BLaER1 (cell line): ENCODE data around the gene NPB.
A peak's percentile ranks its signal among the peaks of the same experiment; 100 is the strongest.

Experiments used
- H3K27ac ChIP-seq: shearing (Covaris generic); formaldehyde crosslinking; 2 replicates; pipeline ENCODE4 v1.8.1; 2022
- H3K27me3 ChIP-seq: shearing (Covaris generic); formaldehyde crosslinking; 2 replicates; pipeline ENCODE4 v1.8.1; 2022
- H3K36me3 ChIP-seq: shearing (Covaris generic); formaldehyde crosslinking; 2 replicates; pipeline ENCODE4 v1.8.1; 2022
- H3K4me1 ChIP-seq: shearing (Covaris generic); formaldehyde crosslinking; 2 replicates; pipeline ENCODE4 v1.8.1; 2022
- H3K4me2 ChIP-seq: shearing (Covaris generic); formaldehyde crosslinking; 2 replicates; pipeline ENCODE4 v1.8.1; 2022
- H3K4me3 ChIP-seq: shearing (Covaris generic); formaldehyde crosslinking; 2 replicates; pipeline ENCODE4 v1.8.1; 2022
- H3K9ac ChIP-seq: shearing (Covaris generic); formaldehyde crosslinking; 2 replicates; pipeline ENCODE4 v1.8.1; 2022
- H3K9me3 ChIP-seq: shearing (Covaris generic); formaldehyde crosslinking; 2 replicates; pipeline ENCODE4 v1.8.1; 2022
- H4K20me1 ChIP-seq: shearing (Covaris generic); formaldehyde crosslinking; 2 replicates; pipeline ENCODE4 v1.8.1; 2022
- Cebpa-rat ChIP-seq: shearing (Covaris generic); IDR thresholded peaks from 2 replicates; pipeline ENCODE4 v1.8.1; 2022

The NPB gene

DNA sequence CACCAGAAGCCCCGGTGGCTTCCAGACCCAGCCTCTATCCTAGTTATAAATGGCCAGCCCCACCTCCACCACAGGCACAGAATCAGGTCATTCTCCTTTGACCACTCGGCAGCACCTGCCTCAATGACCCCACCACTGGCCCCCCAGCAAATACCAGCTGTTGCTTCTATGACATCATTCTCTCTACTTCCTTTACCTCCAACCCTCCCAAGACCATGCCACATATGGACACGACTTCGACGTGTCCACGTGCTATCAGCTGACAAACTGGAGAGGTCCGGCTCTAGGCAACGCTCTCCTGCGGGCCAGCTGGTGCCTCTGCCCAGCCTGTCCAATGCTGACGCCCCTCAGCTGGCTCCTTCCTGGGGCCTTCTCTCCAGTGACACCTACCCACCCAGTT, 16.6 kb upstream of the NPB start:
- H3K4me2 ChIP-seq = no peak overlapping the region
- peaks cover 71% of the 10 kb centered on the region for H4K20me1 ChIP-seq
- H3K9ac ChIP-seq = 0 out of 2 replicates have a peak overlapping the region, but pooled peaks have one; percentile 15
- H3K9me3 ChIP-seq = no peaks in the 10 kb centered on the region
- H3K27ac ChIP-seq = no peak overlapping the region
- peaks cover 100% of the 10 kb centered on the region for H3K36me3 ChIP-seq
- H3K4me3 ChIP-seq = no peak overlapping the region
- H3K4me1 ChIP-seq = peaks cover 13% of the 10 kb centered on the region
- no peak for TF ChIP-seq Cebpa-rat
- no peaks in the 10 kb centered on the region for H3K27me3 ChIP-seq

DNA sequence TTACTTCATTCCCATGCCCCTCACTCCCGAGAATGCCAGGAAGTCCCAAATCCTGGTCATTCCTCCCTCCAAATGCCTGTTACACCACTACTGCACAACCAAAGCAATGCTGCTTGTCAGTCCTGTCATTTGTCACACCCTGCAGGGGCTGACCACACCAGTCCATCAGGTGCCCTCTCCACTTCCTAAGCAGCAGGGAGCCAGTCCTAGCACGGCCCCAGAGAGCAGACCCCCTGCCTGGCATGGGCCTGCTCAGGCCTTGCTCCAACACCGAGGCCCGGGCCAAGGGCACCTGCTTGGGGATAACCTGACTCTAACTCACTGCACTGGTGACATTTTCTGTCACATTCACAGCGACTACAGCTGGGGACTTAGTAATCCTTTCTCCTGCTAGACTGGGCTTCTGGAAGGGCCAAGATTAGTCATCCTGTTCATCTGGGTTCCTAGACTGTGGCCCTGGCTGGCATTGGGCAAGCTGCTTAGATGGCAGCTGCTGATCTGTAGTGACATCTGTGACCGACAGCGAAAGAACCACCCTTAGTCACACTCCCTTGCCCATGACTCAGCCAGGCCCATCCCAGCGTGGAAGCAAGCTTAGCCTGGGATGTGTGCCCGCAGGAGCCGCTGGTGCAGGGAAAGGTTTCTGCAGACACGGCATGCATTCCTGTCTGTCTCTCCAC, 16.0 kb upstream of the NPB start:
- no peak overlapping the region for H3K4me3 ChIP-seq
- peaks cover 95% of the 10 kb centered on the region for H3K36me3 ChIP-seq
- H3K9me3 ChIP-seq = no peaks in the 10 kb centered on the region
- H3K9ac ChIP-seq = 0 out of 2 replicates have a peak overlapping the region, but pooled peaks have one; percentile 21
- no peak overlapping the region for H3K4me2 ChIP-seq
- H3K27me3 ChIP-seq = no peaks in the 10 kb centered on the region
- H3K4me1 ChIP-seq = peaks cover 14% of the 10 kb centered on the region
- H4K20me1 ChIP-seq = peaks cover 75% of the 10 kb centered on the region
- TF ChIP-seq Cebpa-rat = no peak
- no peak overlapping the region for H3K27ac ChIP-seq

DNA sequence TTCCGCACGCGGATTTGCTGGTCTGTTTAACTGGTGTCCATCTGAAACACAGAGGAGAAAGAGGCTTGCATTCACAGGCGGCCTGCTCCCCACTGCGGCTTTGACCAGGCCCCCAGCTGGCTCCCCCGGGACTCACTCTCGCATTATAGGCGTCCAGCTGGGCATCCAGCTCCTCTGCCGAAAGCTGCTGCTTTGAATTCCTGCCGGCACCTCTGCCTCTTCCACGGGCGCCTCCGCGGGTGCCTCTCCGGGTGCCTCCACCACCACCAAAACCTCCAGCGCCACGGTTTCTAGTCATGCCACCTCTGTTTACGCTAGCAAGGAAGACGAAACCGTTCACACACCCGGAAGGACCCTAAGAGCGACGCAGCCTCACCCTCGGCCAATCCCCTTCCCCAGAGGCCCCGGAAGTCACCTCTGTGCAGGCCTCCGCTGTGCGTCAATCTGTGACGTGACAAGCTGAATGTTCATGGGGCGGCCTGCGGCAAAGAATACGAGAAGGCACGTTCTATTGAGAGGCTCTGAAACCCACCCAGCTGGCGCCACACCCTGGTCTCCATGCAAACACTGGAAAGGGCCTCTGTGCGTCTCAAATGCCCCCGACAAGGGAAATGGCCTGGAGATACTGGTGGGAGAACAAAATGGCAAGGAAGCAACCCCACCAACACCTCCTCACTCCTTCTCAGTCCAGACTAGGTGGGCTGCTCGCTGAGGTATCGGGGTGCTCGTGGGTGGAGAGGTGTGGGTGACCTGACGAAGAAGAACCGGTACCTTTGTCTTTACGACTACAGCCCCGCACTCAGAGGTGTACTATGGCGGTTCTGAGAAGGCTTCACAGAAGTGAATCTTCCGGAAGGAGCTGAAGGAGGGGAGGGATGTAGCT, 13.7 kb upstream of the NPB start:
- no peak for TF ChIP-seq Cebpa-rat
- Histone ChIP-seq H3K4me2 (no peak overlapping the region), H4K20me1 (peaks cover 75% of the 10 kb centered on the region), H3K36me3 (peaks cover 72% of the 10 kb centered on the region), H3K4me3 (no peak overlapping the region), H3K9ac (no peak overlapping the region; the same call in 1 of the 2 replicates), H3K9me3 (no peaks in the 10 kb centered on the region), H3K4me1 (peaks cover 28% of the 10 kb centered on the region), H3K27me3 (no peaks in the 10 kb centered on the region), H3K27ac (no peak overlapping the region)

DNA sequence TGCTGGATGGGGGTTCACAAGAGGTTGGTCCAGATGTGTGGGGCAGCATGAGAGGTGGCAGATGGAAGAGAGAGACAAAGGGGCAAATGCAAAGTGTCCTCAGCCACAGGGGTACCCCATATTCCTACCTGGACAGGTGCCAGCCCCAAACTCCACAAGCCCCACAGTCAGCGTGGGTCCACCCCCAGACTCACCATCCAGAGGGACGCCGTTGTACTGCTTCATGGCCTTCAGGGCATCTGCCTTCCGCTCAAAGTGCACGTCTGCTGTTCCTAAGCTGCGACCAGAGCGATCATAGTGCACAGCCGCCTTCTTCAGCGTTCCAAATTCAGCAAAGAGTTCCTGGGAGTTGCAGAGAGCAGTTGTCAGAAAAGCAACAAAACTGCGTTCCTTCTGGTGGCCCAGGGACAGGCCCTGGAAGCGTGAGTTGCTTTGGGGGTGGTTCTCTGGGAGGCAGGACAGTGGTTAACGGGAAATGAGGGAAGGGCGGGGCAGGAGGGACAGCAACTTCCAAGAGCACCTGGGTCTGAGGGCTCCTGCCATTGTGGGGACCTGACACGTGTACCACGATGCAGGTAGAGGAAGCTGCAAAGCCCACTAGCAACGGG, 12.9 kb upstream of the NPB start:
- Histone ChIP-seq H3K9ac (peak overlapping the region; percentile 98; the same call in 1 of the 2 replicates), H4K20me1 (peaks cover 69% of the 10 kb centered on the region), H3K4me1 (peaks cover 35% of the 10 kb centered on the region), H3K4me3 (no peak overlapping the region; the same call in 1 of the 2 replicates), H3K27ac (no peak overlapping the region), H3K36me3 (peaks cover 65% of the 10 kb centered on the region), H3K27me3 (no peaks in the 10 kb centered on the region), H3K4me2 (peak overlapping the region; percentile 98), H3K9me3 (no peaks in the 10 kb centered on the region)
- TF ChIP-seq Cebpa-rat = no peak

DNA sequence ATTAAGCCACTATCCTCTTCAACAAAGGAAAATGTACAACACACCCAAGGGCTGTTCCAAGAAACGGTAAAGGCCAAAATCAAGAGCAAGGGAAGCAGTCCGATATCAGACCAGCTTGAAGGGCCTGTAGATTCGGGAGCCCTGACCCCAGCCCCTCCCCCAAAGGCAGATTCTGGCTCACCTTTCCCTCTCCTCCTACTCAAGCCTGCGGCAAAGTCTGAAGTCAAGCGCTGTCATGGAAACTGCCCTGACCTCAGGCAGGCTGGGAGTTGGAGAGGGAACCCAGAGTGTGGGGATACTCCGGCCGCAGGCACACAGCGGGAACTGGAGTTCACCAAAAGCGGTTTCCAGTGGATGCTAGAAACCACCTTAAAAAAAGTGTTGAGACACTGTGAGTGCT, 12.4 kb upstream of the NPB start:
- TF ChIP-seq Cebpa-rat = no peak
- Histone ChIP-seq H3K27ac (0 out of 2 replicates have a peak overlapping the region, but pooled peaks have one; percentile 98), H3K36me3 (peaks cover 65% of the 10 kb centered on the region), H4K20me1 (peaks cover 69% of the 10 kb centered on the region), H3K4me1 (peaks cover 40% of the 10 kb centered on the region), H3K9me3 (no peaks in the 10 kb centered on the region), H3K27me3 (no peaks in the 10 kb centered on the region), H3K4me2 (peak overlapping the region; percentile 98), H3K4me3 (peak overlapping the region; percentile 97), H3K9ac (peak overlapping the region; percentile 98; the same call in 1 of the 2 replicates)

DNA sequence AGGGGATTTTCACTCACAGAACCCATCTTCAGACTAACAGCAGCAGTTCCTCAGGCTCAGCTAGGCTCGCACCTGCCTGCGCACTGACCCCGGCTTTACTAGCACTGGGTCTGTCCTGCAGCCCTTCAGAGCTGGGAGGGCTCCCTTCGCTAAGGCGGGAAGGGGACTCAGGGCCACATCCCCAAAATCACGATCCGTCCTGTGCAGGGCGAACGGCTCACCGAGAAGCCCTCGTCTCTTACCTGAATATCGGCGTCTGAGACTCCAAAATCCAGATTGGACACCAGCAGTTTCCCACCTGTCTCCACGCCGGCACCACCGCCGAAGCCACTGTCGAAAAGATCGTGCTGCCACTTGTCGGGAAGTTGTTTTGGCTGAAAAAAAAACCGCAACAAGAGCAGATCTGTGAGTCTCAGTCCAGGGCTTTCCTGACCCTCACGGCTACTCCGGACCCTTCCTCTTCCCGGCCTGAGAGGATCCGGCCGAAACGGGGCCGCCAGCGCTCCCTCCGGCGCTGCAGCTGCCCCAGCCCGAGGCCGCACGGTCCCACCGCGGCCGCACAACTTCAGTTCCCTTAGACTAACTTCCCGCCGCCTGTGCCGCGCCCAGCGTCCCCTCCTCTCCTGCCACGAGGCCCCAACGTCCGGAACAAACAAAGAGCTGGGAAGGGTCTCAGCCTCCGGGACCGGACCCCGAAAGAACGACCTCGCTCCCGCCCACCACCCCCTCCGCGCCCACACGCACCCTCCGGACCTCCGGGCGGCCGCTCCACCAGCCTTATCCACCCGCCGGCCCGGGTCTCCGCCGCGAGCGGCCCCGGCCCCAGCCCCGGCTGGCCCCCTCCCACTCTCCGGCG, 11.4 kb upstream of the NPB start:
- H3K4me1 ChIP-seq = peaks cover 43% of the 10 kb centered on the region
- peak overlapping the region; percentile 98 for H3K9ac ChIP-seq
- H3K27ac ChIP-seq = peak overlapping the region; percentile 98
- no peaks in the 10 kb centered on the region for H3K9me3 ChIP-seq
- H4K20me1 ChIP-seq = peaks cover 61% of the 10 kb centered on the region
- peak overlapping the region; percentile 98 for H3K4me2 ChIP-seq
- TF ChIP-seq Cebpa-rat = no peak
- no peaks in the 10 kb centered on the region for H3K27me3 ChIP-seq
- peak overlapping the region; percentile 97 for H3K4me3 ChIP-seq
- H3K36me3 ChIP-seq = peaks cover 65% of the 10 kb centered on the region

DNA sequence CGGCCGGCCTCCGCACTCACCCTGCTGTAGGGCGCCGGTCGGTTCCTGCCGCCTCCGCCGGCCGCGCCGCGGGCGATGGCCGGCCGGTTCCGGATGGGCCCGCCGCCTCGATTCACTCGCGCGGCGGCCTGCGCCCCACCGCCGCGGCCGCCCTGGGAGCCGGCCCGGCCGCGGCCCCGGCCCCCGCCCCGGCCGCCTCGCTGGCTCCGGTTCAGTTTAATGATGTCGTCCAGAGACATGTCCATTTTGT, 10.8 kb upstream of the NPB start:
- H3K27ac ChIP-seq = peak overlapping the region; percentile 98
- no peaks in the 10 kb centered on the region for H3K27me3 ChIP-seq
- H3K9me3 ChIP-seq = no peaks in the 10 kb centered on the region
- no peak for TF ChIP-seq Cebpa-rat
- peak overlapping the region; percentile 97 for H3K4me3 ChIP-seq
- H3K4me2 ChIP-seq = no peak overlapping the region
- peaks cover 55% of the 10 kb centered on the region for H4K20me1 ChIP-seq
- peaks cover 65% of the 10 kb centered on the region for H3K36me3 ChIP-seq
- peaks cover 43% of the 10 kb centered on the region for H3K4me1 ChIP-seq
- H3K9ac ChIP-seq = peak overlapping the region; percentile 98

DNA sequence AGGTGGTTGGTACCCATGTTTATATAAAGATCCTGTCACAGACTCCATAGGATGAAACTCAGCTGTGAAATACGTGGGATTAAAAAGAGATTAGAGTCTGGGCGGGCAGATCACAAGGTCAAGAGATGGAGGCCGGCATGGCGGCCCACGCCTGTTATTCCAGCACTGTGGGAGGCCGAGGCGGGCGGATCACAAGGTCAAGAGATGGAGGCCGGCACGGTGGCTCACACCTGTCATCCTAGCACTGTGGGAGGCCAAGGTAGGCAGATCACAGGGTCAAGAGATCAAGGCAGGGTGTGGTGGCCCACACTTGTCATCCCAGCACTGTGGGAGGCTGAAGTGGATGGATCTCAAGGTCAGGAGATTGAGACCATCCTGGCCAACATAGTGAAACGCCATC, 6.6 kb upstream of the NPB start:
- H3K9me3 ChIP-seq = no peaks in the 10 kb centered on the region
- H3K27ac ChIP-seq = no peak overlapping the region
- peaks cover 3% of the 10 kb centered on the region for H3K27me3 ChIP-seq
- peaks cover 40% of the 10 kb centered on the region for H4K20me1 ChIP-seq
- no peak overlapping the region for H3K4me3 ChIP-seq
- TF ChIP-seq Cebpa-rat = no peak
- H3K36me3 ChIP-seq = peaks cover 65% of the 10 kb centered on the region
- no peak overlapping the region for H3K4me2 ChIP-seq
- no peak overlapping the region for H3K9ac ChIP-seq
- H3K4me1 ChIP-seq = peaks cover 31% of the 10 kb centered on the region
